CD4-positive, alpha-beta T cell treated with Interleukin-4 for 4 hours (primary cell): ENCODE data around the gene IL26.
"Not testable (repeated sequence)": the region's sequence is repeated elsewhere in the genome, so short reads cannot be mapped to it uniquely, and the experiment has no call there.

Experiments used
- DNase-seq: peaks from one replicate; pipeline ENCODE4 v3.0.0-alpha.2; 2020

IL26 gene

DNA sequence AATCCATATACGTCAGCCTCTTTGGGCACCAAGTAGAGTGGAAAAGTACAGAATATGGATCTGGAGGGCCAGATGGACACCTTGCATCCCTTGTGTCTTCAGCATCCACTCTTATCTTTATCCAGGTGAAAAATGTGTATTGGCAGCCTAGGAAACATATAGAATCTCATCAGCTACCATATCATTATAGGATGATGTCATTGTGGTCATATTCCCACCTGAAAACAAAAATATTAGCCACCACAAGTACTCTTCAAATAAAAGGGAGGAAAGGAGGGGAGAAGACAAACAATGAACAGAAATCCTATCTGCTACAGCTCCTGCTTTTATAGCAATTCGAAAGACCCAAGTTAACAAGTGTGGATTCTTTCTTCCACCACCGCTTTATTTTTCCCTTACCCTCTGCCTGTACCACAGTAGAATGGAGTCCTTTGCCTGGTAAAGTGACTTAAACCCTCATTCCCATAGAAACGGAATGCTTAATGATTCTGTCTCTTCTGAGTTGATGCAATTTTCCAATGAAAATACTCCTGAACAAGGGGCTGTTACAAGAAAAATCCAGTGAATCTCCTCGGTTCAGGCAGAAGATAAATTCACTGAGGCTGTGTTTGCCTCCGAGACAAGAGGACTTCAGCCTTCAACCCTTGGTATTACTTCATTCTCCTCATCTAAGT, 13.8 kb upstream of the IL26 start:
- no peak for DNase-seq

DNA sequence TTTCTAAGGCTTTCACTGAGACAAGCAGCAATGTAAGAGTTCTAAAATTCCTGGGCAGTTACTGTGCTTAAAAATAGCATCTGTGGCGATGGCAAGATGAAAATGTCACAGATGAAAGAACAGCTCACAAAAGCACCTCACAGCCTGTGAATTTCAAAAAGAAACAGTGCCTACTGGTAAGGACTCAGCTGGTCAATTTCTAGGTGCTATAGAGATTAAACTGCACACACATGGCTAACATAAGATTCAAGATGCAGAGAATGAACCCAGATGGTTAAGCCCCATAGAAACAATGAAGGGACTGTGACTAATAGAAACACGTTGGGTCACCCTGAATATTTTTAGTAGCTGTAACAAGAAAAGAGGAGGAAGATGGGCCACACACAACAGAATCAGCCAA, 12.0 kb upstream of the IL26 start:
- no peak for DNase-seq

DNA sequence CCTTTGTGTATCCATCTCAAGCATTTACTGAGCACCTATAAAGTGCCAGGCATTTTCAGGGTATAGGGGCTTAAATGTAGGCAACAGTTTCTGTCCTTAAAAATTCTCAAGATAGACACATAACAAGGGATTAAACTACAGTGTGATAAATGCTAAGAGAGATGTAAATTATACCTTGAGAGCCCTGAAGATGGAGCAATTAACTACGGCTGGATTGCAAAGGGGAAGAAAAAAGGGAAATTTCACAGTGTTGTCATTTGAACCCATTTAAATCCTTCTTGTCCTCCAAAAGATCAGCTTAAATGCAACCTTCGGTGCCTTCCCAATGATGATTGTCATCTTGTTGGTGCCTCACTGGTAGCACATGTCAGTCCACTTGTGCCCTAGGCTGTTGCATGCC, 11.5 kb upstream of the IL26 start:
- no peak for DNase-seq

DNA sequence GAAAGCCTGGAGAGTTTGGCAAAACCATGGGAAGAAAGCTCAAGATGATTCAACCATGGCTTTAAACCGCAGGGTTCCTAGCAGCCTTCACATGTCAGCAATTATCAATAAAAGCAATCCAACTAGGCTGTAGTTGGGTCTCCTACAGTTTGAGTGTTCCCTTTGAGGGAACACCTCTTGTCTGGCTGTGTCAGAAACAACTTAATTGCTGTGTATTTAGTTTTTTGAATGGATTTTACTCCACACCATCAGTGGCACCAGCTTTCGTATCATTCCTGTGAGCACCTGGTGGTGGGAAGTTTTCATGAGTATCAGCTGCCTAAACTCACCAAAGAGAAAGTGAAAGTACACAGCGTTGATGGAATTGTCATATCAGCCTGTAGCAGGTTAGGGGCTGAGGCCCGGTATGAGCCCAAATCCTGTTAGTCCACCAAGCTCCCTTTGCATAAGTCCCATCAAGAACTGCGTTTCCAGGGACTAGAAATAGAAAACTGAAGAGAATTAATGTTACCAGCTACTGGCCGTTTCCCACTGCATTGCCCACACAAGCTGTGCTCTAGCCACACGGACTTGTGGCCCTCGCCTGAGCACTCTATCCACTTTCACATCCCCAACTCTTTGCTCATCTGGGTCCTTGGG, 10.9 kb upstream of the IL26 start:
- DNase-seq, result peak; percentile 63

DNA sequence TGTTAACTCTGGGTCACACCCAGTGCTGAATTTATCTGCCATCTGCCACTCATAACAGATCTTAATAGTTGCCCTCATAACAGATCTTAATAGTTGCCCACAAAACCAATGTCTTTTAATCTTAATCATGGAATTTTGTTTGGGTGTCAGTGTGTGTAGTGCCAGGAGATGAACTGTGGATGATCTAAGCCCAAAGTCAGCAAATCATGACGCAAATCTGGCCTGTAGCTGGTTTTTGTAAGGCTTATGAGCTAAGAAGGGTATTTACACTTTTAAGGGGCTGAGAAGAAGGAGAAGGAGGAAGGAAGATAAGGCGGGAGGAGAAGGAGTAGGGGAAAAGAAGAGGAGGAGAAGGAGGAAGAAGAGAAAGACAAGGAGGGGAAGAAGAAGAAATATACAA, 10.0 kb upstream of the IL26 start:
- DNase-seq, result no peak

DNA sequence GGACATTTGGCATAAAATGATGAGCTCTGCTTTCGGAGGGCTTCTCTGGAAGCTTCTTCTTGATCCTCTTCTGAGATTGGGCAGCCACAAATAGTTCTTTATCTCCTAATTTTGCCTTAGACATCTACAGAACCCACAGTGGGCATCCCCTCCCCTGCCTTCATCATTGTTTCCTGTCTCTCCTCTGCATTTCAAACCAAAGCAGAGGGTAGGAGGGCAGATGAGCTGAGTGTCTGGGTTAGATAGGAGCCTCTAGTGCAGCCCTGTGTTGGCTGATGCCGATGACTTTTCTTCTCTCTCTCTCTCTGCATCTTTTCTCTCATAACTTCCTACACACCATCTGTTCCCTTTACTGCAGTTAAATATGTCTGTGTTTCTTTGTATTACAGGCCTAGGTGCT, 8.5 kb upstream of the IL26 start:
- DNase-seq, result no peak

DNA sequence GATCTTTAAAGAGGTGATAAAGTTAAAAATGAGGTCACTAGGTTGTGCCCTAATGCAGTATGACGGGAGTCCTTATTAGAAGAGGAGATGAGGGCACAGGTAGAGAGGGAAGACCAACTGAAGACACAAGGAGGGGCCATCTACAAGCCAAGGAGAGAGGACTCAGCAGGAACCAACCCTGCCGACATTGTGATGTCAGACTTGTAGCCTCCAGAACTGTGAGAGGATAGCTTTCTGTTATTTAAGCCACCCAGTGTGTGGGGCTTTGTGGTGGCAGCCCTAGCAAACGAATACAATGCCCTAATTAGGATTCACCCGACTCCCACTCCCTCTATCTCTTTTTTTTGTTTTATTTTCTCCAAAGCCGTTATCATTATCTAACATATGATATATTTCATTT, 7.9 kb upstream of the IL26 start:
- DNase-seq, result no peak

DNA sequence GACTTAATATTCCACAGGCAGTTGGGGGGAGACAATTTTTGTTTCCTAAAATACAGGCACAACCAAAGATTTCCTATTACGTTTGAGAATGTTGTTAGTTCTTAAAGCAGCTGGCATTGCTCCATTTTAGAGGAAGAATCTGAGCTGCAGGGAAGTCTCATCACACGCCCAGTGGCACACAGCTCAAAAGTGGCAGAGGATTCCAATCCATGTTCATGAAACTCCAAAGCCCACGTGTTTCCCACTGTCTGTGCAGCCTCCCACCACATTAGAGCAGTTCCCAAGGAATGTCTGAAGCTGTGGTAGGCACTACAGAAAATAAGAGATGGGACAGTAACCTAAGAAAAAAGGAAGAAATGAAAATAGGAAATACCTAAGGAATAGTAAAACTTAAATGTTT, 6.1 kb upstream of the IL26 start:
- no peak for DNase-seq

DNA sequence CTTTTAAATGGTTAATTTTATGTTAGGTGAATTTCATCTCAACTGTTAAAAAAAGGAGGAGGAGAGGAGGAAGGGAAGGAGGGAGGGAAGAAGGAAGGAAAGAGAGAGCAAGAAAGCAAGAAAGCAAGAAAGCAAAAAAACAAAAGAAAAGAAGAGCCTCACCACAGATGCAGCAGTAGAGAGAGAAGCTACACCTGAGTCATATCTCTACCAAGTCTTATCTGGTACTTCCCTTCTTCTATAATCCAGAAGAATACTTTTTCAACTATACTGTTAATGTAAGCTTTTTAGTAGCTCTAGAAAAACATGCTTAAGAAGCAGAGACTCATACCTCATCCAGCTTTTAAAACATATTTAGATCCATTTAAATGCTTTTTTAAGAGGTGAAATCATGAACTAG, 5.6 kb upstream of the IL26 start:
- no peak for DNase-seq

DNA sequence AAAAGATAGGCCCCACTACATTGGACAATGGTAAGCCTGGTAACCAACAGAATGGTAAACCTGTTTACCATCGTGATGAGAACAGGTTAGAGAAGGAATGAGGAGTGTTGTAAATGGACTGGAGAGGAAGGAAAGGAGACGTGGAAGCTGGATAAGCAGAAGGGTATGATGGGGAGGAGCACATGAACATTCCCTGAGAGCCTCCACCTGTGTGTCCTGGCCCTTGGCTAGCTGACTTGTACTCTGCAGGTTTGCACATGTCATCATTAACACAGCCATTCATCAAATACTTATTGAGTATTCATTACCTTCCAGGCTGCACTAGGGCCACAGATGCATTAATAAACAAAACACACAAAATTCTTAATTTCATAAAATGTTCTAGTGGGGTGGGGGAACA, 4.3 kb upstream of the IL26 start:
- no peak for DNase-seq

DNA sequence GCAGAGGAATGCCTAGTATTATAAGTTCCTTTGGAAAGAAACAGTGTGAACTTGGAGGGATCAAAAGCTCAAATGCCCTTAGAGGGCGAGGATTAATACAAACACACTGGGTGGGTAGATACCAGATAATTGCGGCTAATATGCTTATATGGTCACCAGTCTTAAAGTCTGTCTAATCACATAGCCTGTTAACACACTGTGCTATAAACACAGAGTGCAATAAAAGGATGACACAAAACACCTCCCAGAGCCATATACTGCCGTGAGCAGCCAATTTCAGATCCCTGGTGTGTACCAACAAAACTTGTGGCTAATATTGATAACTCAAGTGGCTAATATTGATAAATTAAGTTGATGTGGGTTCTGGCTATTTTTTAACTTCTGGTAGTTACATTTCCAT, 1.7 kb upstream of the IL26 start:
- no peak for DNase-seq

DNA sequence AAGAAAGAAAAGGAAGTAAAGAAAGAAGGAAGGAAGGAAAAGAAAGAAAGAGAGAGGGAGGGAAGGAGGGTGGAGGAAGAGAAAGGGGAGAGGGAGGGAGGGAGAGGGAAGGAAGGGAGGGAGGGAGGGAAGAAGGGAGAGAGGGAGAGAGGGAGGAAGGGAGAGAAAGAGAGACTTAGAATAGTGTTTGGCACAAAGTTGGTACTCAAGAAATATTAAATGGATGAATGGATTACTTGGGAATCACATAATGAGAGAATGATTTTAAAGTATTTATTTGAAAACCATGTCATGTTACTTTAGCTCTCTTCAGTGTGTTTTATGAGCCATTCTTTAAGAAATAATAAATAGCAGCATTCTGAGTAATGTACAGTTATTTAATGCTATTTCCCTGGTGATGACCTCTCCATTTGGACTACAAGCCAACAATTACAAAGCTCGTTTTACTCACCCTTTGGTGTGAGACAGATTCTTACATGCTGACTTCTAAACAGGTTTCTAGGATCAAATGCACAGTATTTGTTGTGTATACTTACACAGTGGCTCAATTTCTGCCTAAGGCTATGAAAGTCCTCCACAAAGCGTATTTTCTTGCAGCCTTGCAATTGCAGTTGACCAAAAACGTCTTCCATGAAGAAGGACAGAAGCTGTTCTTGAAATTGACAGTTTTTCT, 861 bp downstream of the IL26 start:
- DNase-seq, result no peak

DNA sequence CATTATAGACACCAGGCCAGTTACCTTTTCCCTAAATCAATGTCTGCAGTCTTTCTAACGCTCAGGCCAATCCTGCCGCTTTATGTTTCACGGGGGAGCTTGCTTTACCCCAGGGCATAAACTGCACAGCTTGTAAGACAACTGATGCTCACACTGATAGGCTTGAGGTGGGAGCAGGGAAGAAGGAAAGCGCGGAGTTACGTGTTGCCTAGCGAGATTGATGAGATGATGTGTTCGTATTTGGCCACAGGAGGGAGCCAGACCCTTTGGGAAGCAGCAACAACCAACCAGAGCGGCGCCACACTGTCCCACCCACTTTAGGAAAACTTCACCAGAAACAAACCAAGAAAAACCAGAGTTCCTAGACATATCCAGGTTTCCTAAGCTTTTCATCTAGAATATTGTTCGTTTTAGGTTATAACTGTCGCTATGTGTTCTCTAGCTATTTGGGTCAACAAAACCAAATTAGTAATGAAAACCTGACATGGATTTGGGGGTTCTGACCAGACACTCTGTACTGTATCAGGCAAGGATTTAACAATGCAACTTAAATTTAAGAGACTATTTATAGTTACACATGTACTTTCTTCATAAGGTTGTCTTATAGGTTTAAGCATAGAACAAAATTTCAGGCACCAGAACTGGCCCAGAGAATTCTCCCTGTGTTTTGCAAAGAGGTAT, 2.4 kb downstream of the IL26 start:
- peak; percentile 70 for DNase-seq

DNA sequence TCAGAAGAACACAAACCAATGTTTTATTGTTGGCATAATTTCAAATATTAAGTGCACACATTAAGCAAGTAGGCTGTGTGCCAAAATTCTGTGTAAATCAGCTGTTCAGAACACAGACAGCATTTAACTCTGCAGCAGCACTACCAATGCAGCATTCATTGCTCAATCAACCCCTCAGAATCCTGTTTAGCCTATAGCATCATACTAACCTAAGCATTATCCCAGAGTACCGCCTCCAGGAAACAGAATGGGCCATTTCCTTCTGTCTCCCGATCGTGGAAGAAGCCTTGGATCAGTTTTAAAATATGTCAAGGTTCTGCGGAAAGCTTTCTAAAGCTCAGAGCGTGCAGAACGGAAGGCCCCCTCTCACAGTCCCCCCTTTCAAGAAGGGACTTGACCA, 3.3 kb downstream of the IL26 start:
- DNase-seq, result no peak

DNA sequence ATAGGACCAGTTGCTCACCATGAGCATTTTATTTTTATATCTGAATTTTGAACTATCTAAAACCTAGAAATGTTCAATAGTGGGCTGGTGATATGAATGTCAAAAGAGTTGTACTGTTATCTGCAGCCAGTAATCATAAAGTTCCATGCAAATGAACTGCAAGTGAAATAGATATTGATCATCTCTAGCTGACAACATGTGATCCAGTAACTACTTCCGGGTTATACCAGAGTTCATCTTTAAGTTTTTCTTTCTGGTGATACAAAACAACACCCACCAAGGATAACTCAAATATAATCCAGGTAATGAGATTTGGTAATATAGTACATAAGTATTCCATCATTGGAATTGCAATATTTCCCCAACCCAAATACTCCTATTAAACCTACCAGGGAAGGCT, 4.1 kb downstream of the IL26 start:
- no peak for DNase-seq

DNA sequence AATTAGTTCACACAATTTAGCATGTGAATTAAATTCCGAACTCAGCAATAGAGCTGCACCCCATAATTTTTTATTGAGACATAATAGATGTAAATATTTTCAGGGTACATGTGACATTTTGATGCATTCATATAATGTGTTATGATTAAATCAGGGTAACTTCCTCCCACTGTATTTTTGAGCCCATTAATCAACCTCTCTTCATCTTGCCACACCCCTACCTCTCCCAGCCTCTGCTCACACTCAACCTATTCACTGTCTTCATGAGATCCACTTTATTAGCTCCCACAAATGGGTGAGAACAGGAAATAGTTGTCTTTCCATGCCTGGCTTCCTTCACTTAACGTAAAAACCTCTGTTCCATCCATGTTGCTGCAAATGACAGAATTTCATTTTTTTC, 14.7 kb downstream of the IL26 start:
- DNase-seq, result no peak

DNA sequence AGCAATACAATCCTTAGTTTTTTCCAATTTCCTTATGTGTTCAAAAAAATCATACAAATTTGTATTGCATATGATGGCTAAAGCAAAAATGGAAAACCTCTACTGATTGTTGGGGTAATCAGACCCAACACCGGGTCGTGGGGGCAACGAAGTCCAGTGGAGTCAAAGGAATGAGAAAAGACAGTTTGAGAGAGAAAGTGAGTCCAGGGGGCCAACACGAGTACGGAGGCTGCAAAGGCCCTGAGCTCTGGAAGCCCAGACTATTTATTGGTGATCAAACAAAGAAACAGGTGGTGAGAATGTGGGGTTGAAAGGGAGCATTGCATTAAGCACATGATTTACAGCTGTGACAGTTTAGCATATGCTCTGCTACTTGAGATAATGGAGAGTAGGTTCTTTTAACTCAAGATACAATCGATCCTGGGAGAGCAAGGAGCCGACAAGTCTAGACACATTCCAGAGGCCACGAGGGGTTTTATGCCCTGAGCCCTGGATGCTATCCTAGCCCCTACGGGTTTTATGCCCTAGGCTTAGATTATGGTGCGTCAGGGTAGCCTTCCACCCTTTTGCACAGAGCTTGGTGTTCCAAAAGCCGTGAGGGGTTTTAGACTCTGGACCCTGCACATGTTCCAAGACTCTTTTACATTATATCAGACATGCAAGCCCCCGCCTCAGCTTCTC, 16.4 kb downstream of the IL26 start:
- DNase-seq, result not testable (repeated sequence)

DNA sequence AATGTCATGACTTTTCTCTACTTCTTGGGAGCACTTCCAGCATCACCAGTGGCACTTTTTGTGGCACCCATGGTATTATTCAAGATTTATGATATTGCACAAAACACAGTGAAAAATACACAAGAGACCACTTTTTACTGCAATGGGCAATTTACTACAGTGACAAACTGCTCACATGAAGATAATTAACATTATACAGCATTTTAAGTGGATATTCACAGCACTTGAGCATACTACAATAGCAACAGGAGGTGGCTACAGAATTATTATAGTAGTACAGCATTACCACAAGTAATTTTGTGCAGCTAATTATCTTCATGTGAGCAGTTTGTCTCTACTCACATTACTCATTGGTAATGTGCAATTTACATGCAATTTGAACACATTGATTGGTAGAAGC, 18.3 kb downstream of the IL26 start:
- DNase-seq, result no peak

DNA sequence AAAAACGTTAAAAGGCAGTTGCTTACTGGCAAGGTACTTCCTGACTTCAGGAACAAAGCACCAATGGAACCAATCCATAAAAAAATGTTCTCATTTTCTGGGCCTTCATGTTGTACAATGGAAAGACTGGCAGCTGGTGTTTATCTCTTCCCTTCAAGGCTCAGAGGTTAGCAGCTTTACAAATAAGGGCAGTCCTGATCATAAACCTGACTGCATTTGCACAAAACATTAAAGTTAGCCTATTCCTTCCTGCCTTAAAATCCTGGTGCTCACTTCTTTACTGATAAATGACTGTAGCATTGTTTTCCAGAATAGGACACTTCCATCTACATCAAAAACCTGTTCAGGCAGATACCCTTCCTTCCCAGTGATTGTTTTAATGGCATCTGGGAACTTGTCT, 19.2 kb downstream of the IL26 start:
- DNase-seq, result no peak

DNA sequence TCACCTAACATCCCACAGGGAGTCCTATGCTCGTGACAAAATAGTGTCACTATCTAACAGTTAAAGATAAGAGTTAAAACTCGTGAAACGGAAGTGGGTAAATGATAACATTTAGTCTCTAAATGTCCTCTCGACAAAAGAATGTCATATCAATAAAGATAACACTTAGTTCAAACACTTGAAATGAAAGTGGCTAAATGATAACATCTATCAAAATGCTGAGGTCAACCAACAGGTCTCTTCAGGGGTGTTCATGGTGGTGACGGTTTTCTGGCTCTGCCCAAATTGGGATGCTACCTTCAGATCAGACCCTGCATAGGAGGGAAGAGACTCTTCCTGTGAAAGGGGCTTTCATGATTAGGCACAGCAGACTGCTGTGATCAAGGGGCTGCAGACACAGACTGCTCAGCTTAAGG, 22.1 kb downstream of the IL26 start:
- peak; percentile 14 for DNase-seq

DNA sequence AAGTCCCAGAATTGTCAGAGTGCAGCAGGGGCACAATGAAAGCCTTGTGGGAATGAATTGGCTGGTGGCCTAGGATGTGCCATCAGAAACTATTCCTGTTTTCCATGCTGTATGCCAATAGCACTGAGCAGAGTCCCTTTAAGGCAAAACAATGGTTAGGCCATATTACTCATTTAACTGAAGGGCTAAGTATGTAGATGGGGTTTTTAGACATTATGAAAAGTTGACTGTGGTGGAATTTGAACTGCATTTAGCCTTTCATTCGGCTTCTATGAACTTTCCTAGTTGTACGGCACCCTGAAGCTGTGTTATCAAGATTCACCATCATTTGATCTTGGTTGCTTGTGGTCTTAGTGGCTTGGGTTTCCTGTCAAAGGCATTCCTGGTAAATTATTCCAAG, 24.8 kb downstream of the IL26 start:
- no peak for DNase-seq

DNA sequence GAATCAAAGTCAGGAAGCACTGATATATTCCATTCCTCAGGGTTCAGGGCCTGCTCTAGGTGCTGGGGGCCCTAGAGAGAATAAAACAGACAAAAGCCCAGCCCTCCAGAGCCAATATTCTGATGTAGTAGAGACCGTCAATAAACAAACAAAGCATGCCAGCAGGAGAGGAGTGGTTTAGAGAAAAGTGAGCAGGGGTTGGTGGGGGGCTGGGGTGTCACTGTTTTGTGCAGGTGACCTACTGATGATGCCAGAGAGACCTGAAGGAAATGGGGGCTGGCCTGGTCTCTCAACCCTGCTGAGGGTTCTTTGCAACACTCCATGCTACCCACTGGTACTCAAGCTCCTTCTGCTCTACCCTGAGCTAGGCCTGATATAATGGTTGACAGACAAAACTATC, 26.5 kb downstream of the IL26 start:
- DNase-seq, result no peak

DNA sequence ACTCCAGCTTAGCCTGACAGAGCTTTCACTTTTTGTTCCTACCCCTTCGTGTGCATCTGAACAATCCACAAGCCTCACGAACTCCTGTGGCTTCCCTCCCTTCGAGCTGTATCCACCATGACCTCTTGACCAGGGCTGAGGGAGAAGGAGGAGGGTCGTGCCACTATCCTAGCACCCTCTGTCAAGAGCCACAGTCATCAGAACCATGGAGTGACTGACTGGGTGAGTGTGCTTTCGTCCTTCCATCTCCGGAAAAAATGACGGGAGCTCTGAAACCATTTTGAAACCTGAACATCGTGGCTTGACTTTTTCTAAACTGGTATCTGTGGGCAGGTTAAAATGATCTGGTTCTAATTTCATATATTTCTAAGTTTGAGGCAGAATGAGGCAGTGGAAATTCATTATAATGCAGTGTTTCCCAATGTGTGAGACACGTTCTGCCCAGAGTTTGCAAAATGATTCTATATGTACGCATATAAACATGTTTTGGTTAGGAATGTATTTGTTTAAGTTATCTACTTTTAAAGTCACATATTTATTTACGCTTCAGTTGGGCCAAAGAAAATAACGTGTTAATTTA, 27.0 kb downstream of the IL26 start:
- DNase-seq, result no peak
